ENCODE results near the gene FGF18.

The FGF18 gene

GRCh38 chr5:171409164-171410136, 10.0 kb upstream of the FGF18 start:
- TF ChIP-seq, protein P1, sequence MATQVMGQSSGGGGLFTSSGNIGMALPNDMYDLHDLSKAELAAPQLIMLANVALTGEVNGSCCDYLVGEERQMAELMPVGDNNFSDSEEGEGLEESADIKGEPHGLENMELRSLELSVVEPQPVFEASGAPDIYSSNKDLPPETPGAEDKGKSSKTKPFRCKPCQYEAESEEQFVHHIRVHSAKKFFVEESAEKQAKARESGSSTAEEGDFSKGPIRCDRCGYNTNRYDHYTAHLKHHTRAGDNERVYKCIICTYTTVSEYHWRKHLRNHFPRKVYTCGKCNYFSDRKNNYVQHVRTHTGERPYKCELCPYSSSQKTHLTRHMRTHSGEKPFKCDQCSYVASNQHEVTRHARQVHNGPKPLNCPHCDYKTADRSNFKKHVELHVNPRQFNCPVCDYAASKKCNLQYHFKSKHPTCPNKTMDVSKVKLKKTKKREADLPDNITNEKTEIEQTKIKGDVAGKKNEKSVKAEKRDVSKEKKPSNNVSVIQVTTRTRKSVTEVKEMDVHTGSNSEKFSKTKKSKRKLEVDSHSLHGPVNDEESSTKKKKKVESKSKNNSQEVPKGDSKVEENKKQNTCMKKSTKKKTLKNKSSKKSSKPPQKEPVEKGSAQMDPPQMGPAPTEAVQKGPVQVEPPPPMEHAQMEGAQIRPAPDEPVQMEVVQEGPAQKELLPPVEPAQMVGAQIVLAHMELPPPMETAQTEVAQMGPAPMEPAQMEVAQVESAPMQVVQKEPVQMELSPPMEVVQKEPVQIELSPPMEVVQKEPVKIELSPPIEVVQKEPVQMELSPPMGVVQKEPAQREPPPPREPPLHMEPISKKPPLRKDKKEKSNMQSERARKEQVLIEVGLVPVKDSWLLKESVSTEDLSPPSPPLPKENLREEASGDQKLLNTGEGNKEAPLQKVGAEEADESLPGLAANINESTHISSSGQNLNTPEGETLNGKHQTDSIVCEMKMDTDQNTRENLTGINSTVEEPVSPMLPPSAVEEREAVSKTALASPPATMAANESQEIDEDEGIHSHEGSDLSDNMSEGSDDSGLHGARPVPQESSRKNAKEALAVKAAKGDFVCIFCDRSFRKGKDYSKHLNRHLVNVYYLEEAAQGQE (IDR thresholded peaks at IDR 0.05; ENCODE audit: insufficient read depth in 1 of 2, low read depth in 2 of 2, low read length in 2 of 2) = no peak
- TF ChIP-seq POLR2AphosphoS5 (IDR thresholded peaks at IDR 0.05; ENCODE audit: low read depth, low read length) (no peak), FOXP2 (optimal IDR thresholded peaks at IDR 0.05; ENCODE audit: borderline replicate concordance, extremely low read depth, extremely low read length, insufficient read depth) (no peak), TAF1 (IDR thresholded peaks at IDR 0.05; ENCODE audit: borderline replicate concordance, insufficient read depth, low read length) (no peak), SIN3A (IDR thresholded peaks at IDR 0.05; ENCODE audit: borderline replicate concordance, insufficient read depth, low read length) (no peak)

DNA sequence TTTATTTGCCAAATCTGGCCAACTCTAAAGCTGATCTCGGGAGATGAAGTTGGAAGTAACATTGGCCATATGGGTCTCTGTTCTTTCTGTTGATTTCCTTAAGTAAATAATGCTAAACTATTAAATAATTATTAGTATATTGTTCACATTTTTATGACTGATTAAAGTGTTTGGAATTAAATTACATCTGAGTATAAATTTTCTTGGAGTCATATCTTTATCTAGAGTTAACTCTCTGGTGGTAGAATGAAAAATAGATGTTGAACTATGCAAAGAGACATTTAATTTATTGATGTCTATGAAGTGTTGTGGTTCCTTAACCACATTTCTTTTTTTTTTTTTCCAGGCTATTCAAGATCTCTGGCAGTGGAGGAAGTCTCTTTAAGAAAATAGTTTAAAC, 9.3 kb upstream of the FGF18 start:
- TF ChIP-seq TAF1 (IDR thresholded peaks at IDR 0.05; ENCODE audit: borderline replicate concordance, insufficient read depth, low read length) (no peak), FOXP2 (optimal IDR thresholded peaks at IDR 0.05; ENCODE audit: borderline replicate concordance, extremely low read depth, extremely low read length, insufficient read depth) (no peak), SIN3A (IDR thresholded peaks at IDR 0.05; ENCODE audit: borderline replicate concordance, insufficient read depth, low read length) (no peak), POLR2AphosphoS5 (IDR thresholded peaks at IDR 0.05; ENCODE audit: low read depth, low read length) (no peak)
- TF ChIP-seq, protein P1 (IDR thresholded peaks at IDR 0.05; ENCODE audit: insufficient read depth in 1 of 2, low read depth in 2 of 2, low read length in 2 of 2) = no peak

DNA sequence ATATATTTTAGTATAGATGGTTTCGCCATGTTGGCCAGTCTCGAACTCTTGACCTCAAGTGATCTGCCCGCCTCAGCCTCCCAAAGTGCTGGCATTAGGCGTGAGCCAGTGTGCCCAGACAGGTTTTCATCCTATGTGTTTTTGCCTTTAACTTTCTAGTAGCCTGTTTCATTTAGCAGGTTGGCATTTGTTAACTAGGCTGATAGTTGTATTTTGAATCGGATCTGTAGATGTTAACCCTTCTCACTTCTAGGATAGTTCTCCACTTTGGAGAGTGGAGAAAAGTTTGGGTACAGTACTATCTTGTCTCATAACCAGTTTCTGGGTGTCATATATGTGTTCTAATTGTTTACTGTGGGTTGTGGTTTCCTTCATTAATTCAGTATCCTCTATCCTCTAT, 7.3 kb upstream of the FGF18 start:
- no peak for TF ChIP-seq FOXP2 (optimal IDR thresholded peaks at IDR 0.05; ENCODE audit: borderline replicate concordance, extremely low read depth, extremely low read length, insufficient read depth)
- TF ChIP-seq, protein P1 (IDR thresholded peaks at IDR 0.05; ENCODE audit: insufficient read depth in 1 of 2, low read depth in 2 of 2, low read length in 2 of 2) = no peak
- TF ChIP-seq SIN3A (IDR thresholded peaks at IDR 0.05; ENCODE audit: borderline replicate concordance, insufficient read depth, low read length) = no peak
- TF ChIP-seq POLR2AphosphoS5 (IDR thresholded peaks at IDR 0.05; ENCODE audit: low read depth, low read length) = no peak; the same call in none of the 2 replicates

DNA sequence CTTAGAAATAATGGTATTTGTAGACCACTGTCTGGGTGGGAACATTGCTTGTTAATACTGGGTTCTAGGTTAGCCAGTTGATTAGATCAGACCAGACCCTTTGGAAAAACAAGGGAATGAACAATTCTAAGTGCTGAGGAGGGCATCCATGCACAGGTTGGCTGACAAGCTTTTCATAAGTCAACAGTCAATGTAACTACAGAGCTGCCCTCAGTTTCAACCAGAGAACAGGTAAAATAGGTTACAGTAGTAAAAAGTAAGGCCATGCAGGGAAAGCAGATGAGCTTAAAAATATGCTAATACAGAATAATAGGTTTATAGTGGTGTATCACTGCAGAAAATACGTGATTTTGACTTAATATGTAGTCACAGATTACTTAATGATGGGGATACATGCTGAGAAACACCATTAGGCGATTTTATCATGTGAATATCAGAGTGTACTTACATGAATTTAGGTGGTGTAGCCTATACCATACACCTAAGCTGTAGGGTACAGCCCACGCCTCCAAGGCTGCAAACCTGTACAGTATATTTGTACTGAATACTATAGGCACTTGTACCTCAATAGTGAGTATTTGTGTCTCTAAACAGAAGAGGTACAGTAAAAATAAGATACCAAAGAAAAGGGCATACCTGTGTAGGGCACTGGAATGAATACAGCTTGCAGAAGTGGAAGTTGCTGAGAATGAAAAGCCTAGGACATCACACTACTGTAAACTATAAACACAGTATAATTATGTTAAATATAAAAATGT, 6.1 kb upstream of the FGF18 start:
- TF ChIP-seq TAF1 (IDR thresholded peaks at IDR 0.05; ENCODE audit: borderline replicate concordance, insufficient read depth, low read length) (no peak), POLR2AphosphoS5 (IDR thresholded peaks at IDR 0.05; ENCODE audit: low read depth, low read length) (no peak; the same call in 1 of the 2 replicates), FOXP2 (optimal IDR thresholded peaks at IDR 0.05; ENCODE audit: borderline replicate concordance, extremely low read depth, extremely low read length, insufficient read depth) (no peak), SIN3A (IDR thresholded peaks at IDR 0.05; ENCODE audit: borderline replicate concordance, insufficient read depth, low read length) (no peak)
- TF ChIP-seq, protein P1 (IDR thresholded peaks at IDR 0.05; ENCODE audit: insufficient read depth in 1 of 2, low read depth in 2 of 2, low read length in 2 of 2) = no peak
